Astrocyte of the cerebellum (primary cell): ENCODE results near the gene LZTS2.

Source experiments
- DNase-seq: peaks from one replicate; pipeline ENCODE4 v3.0.0-alpha.2; 2011; ENCODE audit warnings: low read depth
- H3K4me3 ChIP-seq: 2 replicates; pipeline ENCODE4 v1.5.1; 2011; ENCODE audit warnings: mild to moderate bottlenecking, low read depth, low read length, moderate library complexity
- CTCF ChIP-seq: IDR thresholded peaks from 2 replicates; pipeline ENCODE4 v1.5.1; 2012; ENCODE audit warnings: low read length, low read depth, moderate library complexity, mild to moderate bottlenecking; ENCODE audit errors: missing control alignments
- in situ Hi-C: cut with HindIII; loops from 2 replicates; pipeline ENCODE4 v1.10.0; 2017; ENCODE audit warnings: low sequenced_read_pairs

The LZTS2 gene

GRCh38 chr10:100979791-100980272 lies 19.8 kb upstream of the LZTS2 start:
- TF ChIP-seq CTCF = no peak
- no peak for DNase-seq
- H3K4me3 ChIP-seq = no peak overlapping the region
- in situ Hi-C loops = no loop called here

DNA sequence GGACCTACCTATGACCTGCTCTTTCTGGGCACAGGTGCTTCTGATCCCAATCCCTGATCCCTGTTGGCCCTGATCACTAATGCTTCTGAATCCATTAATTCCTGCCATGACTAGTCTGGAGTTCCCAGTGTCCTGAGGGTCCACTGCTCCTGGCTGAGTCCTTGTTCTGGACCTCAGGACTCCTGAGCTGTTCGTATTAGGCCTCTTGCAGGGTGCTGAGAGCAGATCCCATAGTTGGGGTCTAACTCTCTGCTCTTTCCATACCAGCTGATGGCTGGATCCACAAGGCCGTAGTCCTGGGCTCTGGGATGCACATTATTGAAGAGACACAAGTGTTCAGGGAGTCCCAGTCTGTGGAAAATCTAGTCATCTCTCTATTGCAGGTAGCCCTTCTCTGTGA lies 19.3 kb upstream of the LZTS2 start:
- no peak for TF ChIP-seq CTCF
- DNase-seq = no peak
- H3K4me3 ChIP-seq = no peak overlapping the region
- in situ Hi-C loops = no loop called here

- in situ Hi-C loops = no loop called here
- no peak for DNase-seq
- H3K4me3 ChIP-seq = no peak overlapping the region
- no peak for TF ChIP-seq CTCF
Measured at GRCh38 chr10:100980711-100981110, 18.9 kb upstream of the LZTS2 start.

GRCh38 chr10:100981178-100981772 lies 18.3 kb upstream of the LZTS2 start:
- no peak for DNase-seq
- no peak overlapping the region for H3K4me3 ChIP-seq
- in situ Hi-C loops = no loop called here
- TF ChIP-seq CTCF = no peak

DNA sequence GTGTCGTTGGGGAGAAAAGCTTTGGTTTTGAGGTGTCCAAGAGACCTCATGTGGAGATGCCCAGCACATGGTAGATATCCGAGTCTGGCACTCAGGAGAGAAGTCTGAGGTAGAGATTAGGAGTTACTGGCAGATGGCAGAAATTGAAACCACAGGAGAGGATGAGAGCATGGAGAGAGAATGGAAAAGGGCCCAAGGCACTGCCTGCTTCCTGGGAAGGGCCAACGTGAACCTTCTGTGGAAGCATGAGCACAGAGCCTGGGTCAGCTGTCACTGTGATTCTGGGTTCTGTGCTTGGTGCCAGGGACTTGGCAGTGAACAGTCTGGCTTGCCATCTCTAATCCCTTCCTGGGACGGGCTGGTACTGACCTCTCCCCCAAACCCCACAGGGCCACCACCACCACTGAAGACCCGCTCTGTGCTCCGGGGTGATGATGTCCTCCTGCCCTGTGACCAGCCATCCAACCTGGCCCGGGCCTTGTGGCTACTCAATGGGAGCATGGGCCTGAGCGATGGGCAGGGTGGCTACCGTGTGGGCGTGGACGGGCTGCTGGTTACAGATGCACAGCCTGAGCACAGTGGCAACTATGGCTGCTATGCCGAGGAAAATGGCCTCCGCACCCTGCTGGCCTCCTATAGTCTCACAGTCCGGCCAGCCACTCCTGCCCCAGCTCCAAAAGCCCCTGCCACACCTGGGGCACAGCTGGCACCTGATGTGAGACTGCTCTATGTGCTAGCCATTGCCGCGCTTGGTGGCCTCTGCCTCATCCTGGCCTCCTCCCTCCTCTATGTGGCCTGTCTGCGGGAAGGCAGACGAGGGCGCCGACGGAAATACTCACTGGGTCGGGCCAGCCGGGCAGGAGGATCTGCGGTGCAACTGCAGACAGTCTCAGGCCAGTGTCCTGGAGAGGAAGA lies 16.4 kb upstream of the LZTS2 start:
- TF ChIP-seq CTCF = no peak
- no peak overlapping the region for H3K4me3 ChIP-seq
- DNase-seq = no peak
- in situ Hi-C loops = no loop called here

DNA sequence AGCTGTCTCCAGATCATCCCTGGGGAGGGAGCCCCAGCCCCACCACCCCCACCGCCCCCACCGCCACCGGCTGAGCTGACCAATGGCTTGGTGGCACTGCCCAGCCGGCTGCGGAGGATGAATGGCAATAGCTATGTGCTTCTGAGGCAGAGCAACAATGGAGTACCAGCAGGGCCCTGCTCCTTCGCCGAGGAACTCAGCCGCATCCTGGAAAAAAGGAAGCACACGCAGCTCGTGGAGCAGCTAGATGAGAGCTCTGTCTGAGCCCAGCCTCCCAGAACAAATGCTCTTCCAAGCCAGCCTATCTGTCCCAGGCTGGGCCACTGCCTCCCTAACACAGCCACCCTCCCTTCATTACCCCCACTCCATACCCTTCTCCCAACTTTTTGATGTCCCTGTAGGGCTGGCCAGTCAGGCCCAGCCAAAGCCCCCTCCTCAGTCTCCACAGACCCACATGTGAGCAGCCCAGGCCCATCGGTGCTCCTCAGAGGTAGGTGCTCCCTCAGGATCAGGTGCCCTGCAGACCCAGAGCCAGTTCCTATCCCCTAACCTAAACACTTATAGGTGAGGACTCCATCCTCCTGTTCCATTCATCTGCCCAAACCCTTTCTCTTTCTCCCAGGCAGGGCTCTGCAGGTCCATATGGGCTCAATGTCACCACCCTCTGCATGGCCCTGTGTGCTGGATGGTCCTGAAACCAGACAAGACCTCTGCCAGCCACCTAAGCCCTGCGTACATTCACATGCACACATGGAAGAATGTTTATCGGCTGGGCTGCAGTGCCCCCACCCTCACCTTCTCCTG lies 15.5 kb upstream of the LZTS2 start:
- no peak for DNase-seq
- in situ Hi-C loops = no loop called here
- no peak overlapping the region for H3K4me3 ChIP-seq
- TF ChIP-seq CTCF = no peak
